GM23338 (cell line): ENCODE data around the gene GCA. TPM values are rescaled to one million over a fixed set of nuclear protein-coding genes. Genes with fewer than 3 reads are reported as not detected.
A peak's percentile ranks its signal among the peaks of the same experiment; 100 is the strongest.

Experiments
- ATAC-seq: fragments of 200-7000 bp; cut with Tn5 transposase; 3 replicates; pipeline ENCODE4 v1.9.1; 2020
- DNase-seq: peaks from one replicate; pipeline ENCODE4 v3.0.0-alpha.2; 2015; ENCODE audit warnings: low spot score
- H2AFZ ChIP-seq: fragments of 200-600 bp; sonication (generic); 2 replicates; pipeline ENCODE4 v1.8.0; 2016; ENCODE audit warnings: antibody characterized with exemption, mild to moderate bottlenecking, moderate library complexity
- H3F3A ChIP-seq: fragments of 200-600 bp; sonication (generic); replicated peaks from 2 replicates; pipeline ENCODE4 v1.8.0; 2017; ENCODE audit warnings: antibody characterized with exemption, mixed run types, low read depth
- H3K27ac ChIP-seq: fragments of 200-600 bp; sonication (generic); 2 replicates; pipeline ENCODE4 v1.6.1; 2016; ENCODE audit warnings: low read depth
- H3K27me3 ChIP-seq: fragments of 200-600 bp; sonication (generic); 2 replicates; pipeline ENCODE4 v1.8.0; 2016; ENCODE audit warnings: mild to moderate bottlenecking, mixed run types, moderate library complexity; ENCODE audit not compliant: insufficient read depth
- H3K36me3 ChIP-seq: fragments of 200-600 bp; sonication (generic); 2 replicates; pipeline ENCODE4 v1.8.0; 2016; ENCODE audit warnings: mild to moderate bottlenecking; ENCODE audit not compliant: insufficient read depth
- H3K4me1 ChIP-seq: fragments of 200-600 bp; sonication (generic); 2 replicates; pipeline ENCODE4 v1.8.0; 2016; ENCODE audit warnings: mild to moderate bottlenecking, moderate library complexity; ENCODE audit not compliant: insufficient read depth
- H3K4me2 ChIP-seq: fragments of 200-600 bp; sonication (generic); 2 replicates; pipeline ENCODE4 v1.7.1; 2017; ENCODE audit warnings: mixed run types
- H3K4me3 ChIP-seq: fragments of 200-600 bp; sonication (generic); 2 replicates; pipeline ENCODE4 v1.6.1; 2016; ENCODE audit warnings: mixed run types
- H3K79me2 ChIP-seq: fragments of 200-600 bp; sonication (generic); replicated peaks from 2 replicates; pipeline ENCODE4 v1.8.0; 2017; ENCODE audit warnings: mild to moderate bottlenecking; ENCODE audit not compliant: insufficient read depth
- H3K9me2 ChIP-seq: fragments of 200-600 bp; sonication (generic); 2 replicates; pipeline ENCODE4 v1.8.0; 2017; ENCODE audit not compliant: insufficient read depth
- H4K20me1 ChIP-seq: fragments of 200-600 bp; sonication (generic); replicated peaks from 2 replicates; pipeline ENCODE4 v1.8.0; 2017; ENCODE audit warnings: mild to moderate bottlenecking; ENCODE audit not compliant: insufficient read depth
- H3K27ac Mint-ChIP-seq: 2 replicates; pipeline ENCODE4 v1.8.0; 2020; ENCODE audit warnings: inconsistent platforms, mild to moderate bottlenecking, moderate library complexity, mixed read lengths
- H3K27me3 Mint-ChIP-seq: 3 replicates; pipeline ENCODE4 v1.8.0; 2022; ENCODE audit warnings: low read depth, mild to moderate bottlenecking, moderate library complexity, mixed read lengths, inconsistent platforms; ENCODE audit not compliant: insufficient read depth, poor library complexity
- H3K36me3 Mint-ChIP-seq: 3 replicates; pipeline ENCODE4 v1.8.0; 2021; ENCODE audit warnings: low read depth, mild to moderate bottlenecking, inconsistent platforms, moderate library complexity, mixed read lengths
- H3K4me1 Mint-ChIP-seq: 3 replicates; pipeline ENCODE4 v1.8.0; 2020; ENCODE audit warnings: mild to moderate bottlenecking, inconsistent platforms, mixed read lengths
- H3K4me3 Mint-ChIP-seq: 3 replicates; pipeline ENCODE4 v1.8.0; 2021; ENCODE audit warnings: moderate library complexity, mild to moderate bottlenecking, inconsistent platforms, mixed read lengths
- H3K9me3 Mint-ChIP-seq: 3 replicates; pipeline ENCODE4 v1.8.0; 2020; ENCODE audit warnings: moderate library complexity, mild to moderate bottlenecking, inconsistent platforms, mixed read lengths
- CREB1 ChIP-seq: fragments of 250-450 bp; sonication (Bioruptor Pico); IDR thresholded peaks from 2 replicates; pipeline ENCODE4 v1.5.0; 2020; ENCODE audit warnings: low read depth, mild to moderate bottlenecking, moderate library complexity
- ETS1 ChIP-seq: IDR thresholded peaks from 2 replicates; pipeline ENCODE4 v1.6.1; 2016; ENCODE audit warnings: antibody characterized with exemption
- EZH2 ChIP-seq: fragments of 200-600 bp; sonication (generic); IDR thresholded peaks from one replicate; pipeline ENCODE4 v1.8.0; 2017; ENCODE audit warnings: antibody characterized with exemption, mild to moderate bottlenecking, low read depth; ENCODE audit not compliant: unreplicated experiment
- EZH2phosphoT487 ChIP-seq: fragments of 200-600 bp; sonication (generic); IDR thresholded peaks from one replicate; pipeline ENCODE4 v1.8.1; 2018; ENCODE audit warnings: antibody characterized with exemption; ENCODE audit not compliant: unreplicated experiment
- JUNB ChIP-seq: IDR thresholded peaks from one replicate; pipeline ENCODE4 v1.6.1; 2016; ENCODE audit warnings: antibody characterized with exemption; ENCODE audit not compliant: unreplicated experiment
- NANOG ChIP-seq: IDR thresholded peaks from 2 replicates; pipeline ENCODE4 v1.6.1; 2016; ENCODE audit warnings: antibody characterized with exemption, borderline replicate concordance
- POLR2AphosphoS5 ChIP-seq: IDR thresholded peaks from 2 replicates; pipeline ENCODE4 v1.6.1; 2016; ENCODE audit warnings: antibody characterized with exemption, low read depth
- REST ChIP-seq: IDR thresholded peaks from one replicate; pipeline ENCODE4 v1.6.1; 2018; ENCODE audit warnings: antibody characterized with exemption; ENCODE audit not compliant: unreplicated experiment
- STAT1 ChIP-seq: IDR thresholded peaks from one replicate; pipeline ENCODE4 v1.6.1; 2016; ENCODE audit warnings: antibody characterized with exemption; ENCODE audit not compliant: unreplicated experiment
- ZNF114 ChIP-seq: fragments of 250-450 bp; sonication (Bioruptor Pico); IDR thresholded peaks from 2 replicates; pipeline ENCODE4 v1.5.0; 2020; ENCODE audit warnings: mild to moderate bottlenecking, moderate library complexity
- ZNF331 ChIP-seq: fragments of 250-450 bp; sonication (Bioruptor Pico); IDR thresholded peaks from 2 replicates; pipeline ENCODE4 v1.5.0; 2020; ENCODE audit warnings: low read depth, mild to moderate bottlenecking, moderate library complexity
- polyA plus RNA-seq: library from polyadenylated mRNA; unstranded; fragments of >200 nt; fragmentation: Nextera tagmentation; extraction: Ambion mirVana; gene quantifications from 2 replicates; pipeline ENCODE4 v1.2.1, GENCODE V29; 2016
- total RNA-seq: library from RNA; depleted of rRNA; stranded (reverse); fragments of >200 nt; shearing (Covaris generic); gene quantifications from 2 replicates; pipeline ENCODE4 v1.2.3, GENCODE V29; 2014
- TF ChIP-seq, protein P1 (sequence below), 2 experiments: fragments of 200-600 bp in 1 of 2; sonication (generic) in 1 of 2; conservative IDR thresholded peaks; 2 replicates each; pipeline versions ENCODE4 v1.5.1 to v1.6.1; 2016 to 2017; ENCODE audit warnings: antibody characterized with exemption in 2 of 2, low read depth in 2 of 2, mild to moderate bottlenecking in 2 of 2, moderate library complexity in 1 of 2
- TF ChIP-seq, protein P2 (sequence below): fragments of 250-450 bp; sonication (Bioruptor Pico); IDR thresholded peaks from 2 replicates; pipeline ENCODE4 v1.5.0; 2020; ENCODE audit warnings: mild to moderate bottlenecking, moderate library complexity

GCA gene
- total and polyA plus RNA-seq, 2 experiments from 2014 or later: 39.3 to 62.7 TPM

DNA sequence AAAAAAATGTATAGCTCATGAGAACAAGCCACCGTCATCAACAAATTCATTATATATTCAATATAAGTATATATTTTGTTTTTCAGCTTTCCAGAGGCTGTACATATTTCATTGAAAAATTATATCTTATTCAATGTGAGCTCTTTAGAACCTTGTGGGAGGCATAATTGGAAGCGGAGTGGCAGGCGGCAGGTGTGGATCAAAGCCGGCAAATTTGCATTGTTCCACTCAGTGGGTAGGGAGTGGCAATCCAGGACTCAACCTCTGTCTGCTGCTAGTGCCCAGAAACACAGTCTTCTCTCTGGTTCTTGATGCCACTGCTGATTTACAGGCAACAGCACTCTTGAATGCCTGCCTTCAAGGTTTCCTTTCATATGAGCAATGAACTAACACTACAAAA is 46.9 kb downstream of the GCA start:
- peaks cover 7% of the 10 kb centered on the region; the same call in 2 of the 3 replicates for H3K4me1 Mint-ChIP-seq
- H3K27me3 Mint-ChIP-seq: no peaks in the 10 kb centered on the region
- Histone ChIP-seq H2AFZ (peak overlapping the region; percentile 10; the same call in 1 of the 2 replicates), H3K4me2 (no peak overlapping the region), H3K27me3 (no peaks in the 10 kb centered on the region), H3K4me3 (no peak overlapping the region), H3K36me3 (no peaks in the 10 kb centered on the region), H3K9me2 (no peaks in the 10 kb centered on the region), H3K79me2 (no peaks in the 10 kb centered on the region), H4K20me1 (no peaks in the 10 kb centered on the region), H3K27ac (no peak overlapping the region), H3F3A (no peaks in the 10 kb centered on the region), H3K4me1 (no peaks in the 10 kb centered on the region; the same call in 1 of the 2 replicates)
- TF ChIP-seq JUNB (no peak), ZNF114 (CRISPR knock-in tag) (no peak), EZH2phosphoT487 (no peak), CREB1 (CRISPR knock-in tag) (no peak), ZNF331 (no peak), ETS1 (no peak), STAT1 (no peak), REST (no peak), EZH2 (no peak), POLR2AphosphoS5 (no peak), NANOG (no peak)
- TF ChIP-seq, protein P1, sequence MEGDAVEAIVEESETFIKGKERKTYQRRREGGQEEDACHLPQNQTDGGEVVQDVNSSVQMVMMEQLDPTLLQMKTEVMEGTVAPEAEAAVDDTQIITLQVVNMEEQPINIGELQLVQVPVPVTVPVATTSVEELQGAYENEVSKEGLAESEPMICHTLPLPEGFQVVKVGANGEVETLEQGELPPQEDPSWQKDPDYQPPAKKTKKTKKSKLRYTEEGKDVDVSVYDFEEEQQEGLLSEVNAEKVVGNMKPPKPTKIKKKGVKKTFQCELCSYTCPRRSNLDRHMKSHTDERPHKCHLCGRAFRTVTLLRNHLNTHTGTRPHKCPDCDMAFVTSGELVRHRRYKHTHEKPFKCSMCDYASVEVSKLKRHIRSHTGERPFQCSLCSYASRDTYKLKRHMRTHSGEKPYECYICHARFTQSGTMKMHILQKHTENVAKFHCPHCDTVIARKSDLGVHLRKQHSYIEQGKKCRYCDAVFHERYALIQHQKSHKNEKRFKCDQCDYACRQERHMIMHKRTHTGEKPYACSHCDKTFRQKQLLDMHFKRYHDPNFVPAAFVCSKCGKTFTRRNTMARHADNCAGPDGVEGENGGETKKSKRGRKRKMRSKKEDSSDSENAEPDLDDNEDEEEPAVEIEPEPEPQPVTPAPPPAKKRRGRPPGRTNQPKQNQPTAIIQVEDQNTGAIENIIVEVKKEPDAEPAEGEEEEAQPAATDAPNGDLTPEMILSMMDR (conservative IDR thresholded peaks at IDR 0.05; ENCODE audit: low read depth in 2 of 2): no peak; a peak in 1 of 4 replicates
- TF ChIP-seq, protein P2, sequence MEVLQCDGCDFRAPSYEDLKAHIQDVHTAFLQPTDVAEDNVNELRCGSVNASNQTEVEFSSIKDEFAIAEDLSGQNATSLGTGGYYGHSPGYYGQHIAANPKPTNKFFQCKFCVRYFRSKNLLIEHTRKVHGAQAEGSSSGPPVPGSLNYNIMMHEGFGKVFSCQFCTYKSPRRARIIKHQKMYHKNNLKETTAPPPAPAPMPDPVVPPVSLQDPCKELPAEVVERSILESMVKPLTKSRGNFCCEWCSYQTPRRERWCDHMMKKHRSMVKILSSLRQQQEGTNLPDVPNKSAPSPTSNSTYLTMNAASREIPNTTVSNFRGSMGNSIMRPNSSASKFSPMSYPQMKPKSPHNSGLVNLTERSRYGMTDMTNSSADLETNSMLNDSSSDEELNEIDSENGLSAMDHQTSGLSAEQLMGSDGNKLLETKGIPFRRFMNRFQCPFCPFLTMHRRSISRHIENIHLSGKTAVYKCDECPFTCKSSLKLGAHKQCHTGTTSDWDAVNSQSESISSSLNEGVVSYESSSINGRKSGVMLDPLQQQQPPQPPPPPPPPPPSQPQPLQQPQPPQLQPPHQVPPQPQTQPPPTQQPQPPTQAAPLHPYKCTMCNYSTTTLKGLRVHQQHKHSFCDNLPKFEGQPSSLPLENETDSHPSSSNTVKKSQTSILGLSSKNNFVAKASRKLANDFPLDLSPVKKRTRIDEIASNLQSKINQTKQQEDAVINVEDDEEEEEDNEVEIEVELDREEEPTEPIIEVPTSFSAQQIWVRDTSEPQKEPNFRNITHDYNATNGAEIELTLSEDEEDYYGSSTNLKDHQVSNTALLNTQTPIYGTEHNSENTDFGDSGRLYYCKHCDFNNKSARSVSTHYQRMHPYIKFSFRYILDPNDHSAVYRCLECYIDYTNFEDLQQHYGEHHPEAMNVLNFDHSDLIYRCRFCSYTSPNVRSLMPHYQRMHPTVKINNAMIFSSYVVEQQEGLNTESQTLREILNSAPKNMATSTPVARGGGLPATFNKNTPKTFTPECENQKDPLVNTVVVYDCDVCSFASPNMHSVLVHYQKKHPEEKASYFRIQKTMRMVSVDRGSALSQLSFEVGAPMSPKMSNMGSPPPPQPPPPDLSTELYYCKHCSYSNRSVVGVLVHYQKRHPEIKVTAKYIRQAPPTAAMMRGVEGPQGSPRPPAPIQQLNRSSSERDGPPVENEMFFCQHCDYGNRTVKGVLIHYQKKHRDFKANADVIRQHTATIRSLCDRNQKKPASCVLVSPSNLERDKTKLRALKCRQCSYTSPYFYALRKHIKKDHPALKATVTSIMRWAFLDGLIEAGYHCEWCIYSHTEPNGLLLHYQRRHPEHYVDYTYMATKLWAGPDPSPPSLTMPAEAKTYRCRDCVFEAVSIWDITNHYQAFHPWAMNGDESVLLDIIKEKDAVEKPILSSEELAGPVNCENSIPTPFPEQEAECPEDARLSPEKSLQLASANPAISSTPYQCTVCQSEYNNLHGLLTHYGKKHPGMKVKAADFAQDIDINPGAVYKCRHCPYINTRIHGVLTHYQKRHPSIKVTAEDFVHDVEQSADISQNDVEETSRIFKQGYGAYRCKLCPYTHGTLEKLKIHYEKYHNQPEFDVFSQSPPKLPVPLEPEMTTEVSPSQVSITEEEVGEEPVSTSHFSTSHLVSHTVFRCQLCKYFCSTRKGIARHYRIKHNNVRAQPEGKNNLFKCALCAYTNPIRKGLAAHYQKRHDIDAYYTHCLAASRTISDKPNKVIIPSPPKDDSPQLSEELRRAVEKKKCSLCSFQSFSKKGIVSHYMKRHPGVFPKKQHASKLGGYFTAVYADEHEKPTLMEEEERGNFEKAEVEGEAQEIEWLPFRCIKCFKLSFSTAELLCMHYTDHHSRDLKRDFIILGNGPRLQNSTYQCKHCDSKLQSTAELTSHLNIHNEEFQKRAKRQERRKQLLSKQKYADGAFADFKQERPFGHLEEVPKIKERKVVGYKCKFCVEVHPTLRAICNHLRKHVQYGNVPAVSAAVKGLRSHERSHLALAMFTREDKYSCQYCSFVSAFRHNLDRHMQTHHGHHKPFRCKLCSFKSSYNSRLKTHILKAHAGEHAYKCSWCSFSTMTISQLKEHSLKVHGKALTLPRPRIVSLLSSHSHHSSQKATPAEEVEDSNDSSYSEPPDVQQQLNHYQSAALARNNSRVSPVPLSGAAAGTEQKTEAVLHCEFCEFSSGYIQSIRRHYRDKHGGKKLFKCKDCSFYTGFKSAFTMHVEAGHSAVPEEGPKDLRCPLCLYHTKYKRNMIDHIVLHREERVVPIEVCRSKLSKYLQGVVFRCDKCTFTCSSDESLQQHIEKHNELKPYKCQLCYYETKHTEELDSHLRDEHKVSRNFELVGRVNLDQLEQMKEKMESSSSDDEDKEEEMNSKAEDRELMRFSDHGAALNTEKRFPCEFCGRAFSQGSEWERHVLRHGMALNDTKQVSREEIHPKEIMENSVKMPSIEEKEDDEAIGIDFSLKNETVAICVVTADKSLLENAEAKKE (CRISPR knock-in tag): no peak
- H3K9me3 Mint-ChIP-seq: no peaks in the 10 kb centered on the region
- no peak for DNase-seq
- H3K4me3 Mint-ChIP-seq: no peak overlapping the region
- ATAC-seq: no peak
- H3K27ac Mint-ChIP-seq: no peak overlapping the region
- no peaks in the 10 kb centered on the region for H3K36me3 Mint-ChIP-seq
